GM21515 (cell line): Measurements from ENCODE around the gene FTL.

Experiments
- ATAC-seq: cut with Tn5 transposase; IDR thresholded peaks from one replicate; pipeline ENCODE4 v1.9.1; 2021; ENCODE audit not compliant: unreplicated experiment

Gene FTL

GRCh38 chr19:48945817-48946216, 19.3 kb upstream of the FTL start:
- no peak for ATAC-seq

- ATAC-seq = no peak
These were observed 18.4 kb upstream of the FTL start for GRCh38 chr19:48946463-48947257.

- no peak for ATAC-seq
These were observed 17.9 kb upstream of the FTL start for GRCh38 chr19:48947258-48947542.

- ATAC-seq = no peak
These were observed 14.9 kb upstream of the FTL start for GRCh38 chr19:48950159-48950558.

GRCh38 chr19:48950830-48951519, 14.1 kb upstream of the FTL start:
- no peak for ATAC-seq

GRCh38 chr19:48953141-48953540, 12.0 kb upstream of the FTL start:
- ATAC-seq = no peak

GRCh38 chr19:48953990-48954594, 11.0 kb upstream of the FTL start:
- ATAC-seq = no peak

- ATAC-seq = peak; percentile 59
These were observed 10.4 kb upstream of the FTL start, which contains the start of gene BAX for GRCh38 chr19:48954595-48955307. Gene BAX (plus strand): TSS chr19:48954875. CDS start chr19:48954929, 54 bp downstream.

GRCh38 chr19:48955308-48955958, 9.7 kb upstream of the FTL start:
- ATAC-seq = no peak

- no peak for ATAC-seq
These were observed 7.1 kb upstream of the FTL start for GRCh38 chr19:48958006-48958405.

GRCh38 chr19:48959341-48960239, 5.5 kb upstream of the FTL start:
- no peak for ATAC-seq

- no peak for ATAC-seq
These were observed 4.0 kb upstream of the FTL start for GRCh38 chr19:48961051-48961649.

GRCh38 chr19:48961673-48962028, 3.5 kb upstream of the FTL start:
- no peak for ATAC-seq

GRCh38 chr19:48962029-48962848, 2.9 kb upstream of the FTL start:
- no peak for ATAC-seq

GRCh38 chr19:48962849-48963165, 2.3 kb upstream of the FTL start:
- ATAC-seq = no peak

GRCh38 chr19:48963371-48964204, 1.5 kb upstream of the FTL start:
- ATAC-seq = peak; percentile 24

- no peak for ATAC-seq
These were observed 687 bp upstream of the FTL start for GRCh38 chr19:48964205-48965039.
